H4 (cell line): Measurements from ENCODE around the gene HAPLN3. TPM values are rescaled to one million over a fixed set of nuclear protein-coding genes. Genes with fewer than 3 reads are reported as not detected.

Source experiments
- total RNA-seq: library from RNA; depleted of rRNA; stranded (reverse); fragments of >200 nt; shearing (Covaris generic); gene quantifications from 2 replicates; pipeline ENCODE4 v1.2.3, GENCODE V29; 2014; rRNA removed

The HAPLN3 gene
- total RNA-seq, 1 experiment from 2014 or later = 12.6 TPM

Other genes with a start within 250 kb of the HAPLN3 start
- 0.02 TPM in 1 of 2 replicates, not detected in the other for gene ACAN, start 92.1 kb downstream of the HAPLN3 start, total RNA-seq
- gene MFGE8, start 17.8 kb upstream of the HAPLN3 start, total RNA-seq = 30.5 and 40.0 TPM in 2 replicates
- 15.2 and 19.0 TPM in 2 replicates for gene ABHD2, start 192.9 kb upstream of the HAPLN3 start, total RNA-seq